SK-N-SH (cell line): Measurements from ENCODE around the gene BIRC7. TPM values are rescaled to one million over a fixed set of nuclear protein-coding genes. Genes with fewer than 3 reads are reported as not detected.

Experiments
- CTCF ChIA-PET: fragments of 300-600, 350-600 bp; formaldehyde crosslinking; extraction: SDS; loops from one replicate; lab custom pipeline; 2021; lab: Yijun Ruan, JAX
- POLR2A ChIA-PET: fragments of 350-600 bp; sonication (Branson Sonifier 250); formaldehyde crosslinking; extraction: SDS; loops from one replicate; lab custom pipeline; 2020; ENCODE audit warnings: antibody characterized with exemption, inconsistent platforms; lab: Yijun Ruan, JAX
- DNase-seq: peaks from one replicate; pipeline ENCODE4 v3.0.0; 2012
- H2AFZ ChIP-seq: fragments of 200-600 bp; sonication (generic); 2 replicates; pipeline ENCODE4 v1.8.1; 2016; ENCODE audit warnings: antibody characterized with exemption, mild to moderate bottlenecking, low read depth
- H3F3A ChIP-seq: fragments of 200-600 bp; sonication (generic); replicated peaks from 2 replicates; pipeline ENCODE3; 2016; ENCODE audit warnings: antibody characterized with exemption, mild to moderate bottlenecking; ENCODE audit not compliant: insufficient read depth
- H3K27ac ChIP-seq, 2 experiments: fragments of 200-500 bp in 1 of 2; fragments of 200-600 bp in 1 of 2; sonication (Bioruptor generic) in 1 of 2; sonication (generic), shearing (Covaris generic) in 1 of 2; 2 replicates each; pipeline versions ENCODE4 v1.5.1 to v1.6.1; 2014 to 2016; ENCODE audit warnings: low read depth in 2 of 2, inconsistent platforms in 1 of 2, low read length in 1 of 2, mild to moderate bottlenecking in 1 of 2, mixed read lengths in 1 of 2
- H3K27me3 ChIP-seq: fragments of 200-600 bp; sonication (generic), shearing (Covaris generic); 2 replicates; pipeline ENCODE4 v1.6.1; 2016; ENCODE audit warnings: mixed run types; ENCODE audit not compliant: insufficient read depth
- H3K36me3 ChIP-seq, 2 experiments: fragments of 200-500 bp in 1 of 2; fragments of 200-600 bp in 1 of 2; sonication (Bioruptor generic) in 1 of 2; sonication (generic) in 1 of 2; replicated peaks in 1 of 2; 2 replicates each; pipeline versions ENCODE3 to v1.5.1; 2014 to 2016; ENCODE audit warnings: low read length in 1 of 2, mild to moderate bottlenecking in 1 of 2; ENCODE audit not compliant: insufficient read depth in 2 of 2, control insufficient read depth in 1 of 2
- H3K4me1 ChIP-seq, 2 experiments: fragments of 200-500 bp in 1 of 2; fragments of 200-600 bp in 1 of 2; sonication (Bioruptor generic) in 1 of 2; sonication (generic), shearing (Covaris generic) in 1 of 2; 2 replicates each; pipeline versions ENCODE4 v1.5.1 to v1.6.1; 2014 to 2016; ENCODE audit warnings: low read depth in 1 of 2, low read length in 1 of 2, mixed run types in 1 of 2; ENCODE audit not compliant: insufficient read depth in 2 of 2, control insufficient read depth in 1 of 2
- H3K4me2 ChIP-seq: fragments of 200-600 bp; sonication (generic), shearing (Covaris generic); 2 replicates; pipeline ENCODE4 v1.6.1; 2017; ENCODE audit warnings: mixed run types
- H3K4me3 ChIP-seq, 2 experiments: fragments of 200-500 bp in 1 of 2; fragments of 200-600 bp in 1 of 2; sonication (Bioruptor generic) in 1 of 2; sonication (generic), shearing (Covaris generic) in 1 of 2; 2 replicates each; pipeline versions ENCODE4 v1.5.1 to v1.8.1; 2014 to 2016; ENCODE audit warnings: low read depth in 2 of 2, inconsistent platforms in 1 of 2, low read length in 1 of 2, mild to moderate bottlenecking in 1 of 2, mixed read lengths in 1 of 2, moderate library complexity in 1 of 2
- H3K79me2 ChIP-seq: fragments of 200-600 bp; sonication (generic); 2 replicates; pipeline ENCODE4 v1.8.1; 2017; ENCODE audit warnings: mild to moderate bottlenecking; ENCODE audit not compliant: insufficient read depth
- H3K9ac ChIP-seq: fragments of 200-600 bp; sonication (generic); 2 replicates; pipeline ENCODE4 v1.6.1; 2017; ENCODE audit warnings: mixed run types
- H3K9me2 ChIP-seq: fragments of 200-600 bp; sonication (generic); 2 replicates; pipeline ENCODE4 v1.6.1; 2017; ENCODE audit warnings: mixed run types
- H3K9me3 ChIP-seq: fragments of 200-600 bp; sonication (generic); 2 replicates; pipeline ENCODE4 v1.6.1; 2017; ENCODE audit warnings: mixed run types, mild to moderate bottlenecking, moderate library complexity
- H4K20me1 ChIP-seq: fragments of 200-600 bp; sonication (generic); 2 replicates; pipeline ENCODE4 v1.6.1; 2017; ENCODE audit warnings: mild to moderate bottlenecking, mixed run types; ENCODE audit not compliant: insufficient read depth
- CHD2 ChIP-seq: fragments of 150-350 bp; IDR thresholded peaks from 2 replicates; pipeline ENCODE4 v1.6.1; 2018; ENCODE audit warnings: low read length; ENCODE audit not compliant: partially characterized antibody
- ELF1 ChIP-seq: IDR thresholded peaks from 2 replicates; pipeline ENCODE4 v1.4.0; 2012
- FOSL2 ChIP-seq: IDR thresholded peaks from 2 replicates; pipeline ENCODE4 v1.4.0; 2012; ENCODE audit warnings: low read depth, mild to moderate bottlenecking, moderate library complexity, borderline replicate concordance
- FOXJ3 ChIP-seq: sonication (generic); formaldehyde crosslinking; IDR thresholded peaks from 2 replicates; pipeline ENCODE4 v1.5.1; 2020; ENCODE audit warnings: mild to moderate bottlenecking, missing genetic modification reagents
- FOXM1 ChIP-seq: IDR thresholded peaks from 2 replicates; pipeline ENCODE4 v1.4.0; 2012; ENCODE audit warnings: low read depth, mild to moderate bottlenecking
- GABPA ChIP-seq: IDR thresholded peaks from 2 replicates; pipeline ENCODE4 v1.4.0; 2012; ENCODE audit warnings: low read depth, mild to moderate bottlenecking
- IRF3 ChIP-seq: fragments of 150-350 bp; IDR thresholded peaks from 2 replicates; pipeline ENCODE4 v1.6.1; 2016; ENCODE audit warnings: mild to moderate bottlenecking, low read depth, low read length
- JUND ChIP-seq: IDR thresholded peaks from 2 replicates; pipeline ENCODE4 v1.4.0; 2012
- MAX ChIP-seq: IDR thresholded peaks from 2 replicates; pipeline ENCODE4 v1.4.0; 2012; ENCODE audit warnings: low read depth
- NFIC ChIP-seq: IDR thresholded peaks from 2 replicates; pipeline ENCODE4 v1.4.0; 2012; ENCODE audit warnings: borderline replicate concordance
- NRF1 ChIP-seq: IDR thresholded peaks from 2 replicates; pipeline ENCODE4 v1.6.1; 2012; ENCODE audit warnings: low read depth, mild to moderate bottlenecking, low read length
- PBX3 ChIP-seq: IDR thresholded peaks from 2 replicates; pipeline ENCODE4; 2012
- REST ChIP-seq: IDR thresholded peaks from 2 replicates; pipeline ENCODE4 v1.6.1; 2012; ENCODE audit warnings: mild to moderate bottlenecking, low read depth, low read length, moderate library complexity
- RXRA ChIP-seq: IDR thresholded peaks from 2 replicates; pipeline ENCODE4 v1.4.0; 2012; ENCODE audit warnings: low read depth, mild to moderate bottlenecking, borderline replicate concordance
- SIN3A ChIP-seq: IDR thresholded peaks from 2 replicates; pipeline ENCODE4 v1.6.1; 2012; ENCODE audit warnings: low read depth, mild to moderate bottlenecking, low read length, moderate library complexity, borderline replicate concordance
- SMC3 ChIP-seq: IDR thresholded peaks from 2 replicates; pipeline ENCODE4 v1.6.1; 2012; ENCODE audit warnings: low read depth, low read length, improper control_type of control experiment
- TCF12 ChIP-seq: IDR thresholded peaks from 2 replicates; pipeline ENCODE4 v1.4.0; 2012
- TEAD4 ChIP-seq: IDR thresholded peaks from 2 replicates; pipeline ENCODE4 v1.4.0; 2012; ENCODE audit warnings: mild to moderate bottlenecking, borderline replicate concordance; ENCODE audit not compliant: insufficient read depth
- YY1 ChIP-seq: IDR thresholded peaks from 2 replicates; pipeline ENCODE4 v1.4.0; 2012; ENCODE audit warnings: low read depth, mild to moderate bottlenecking
- ZBTB33 ChIP-seq: IDR thresholded peaks from 2 replicates; pipeline ENCODE4 v1.4.0; 2012; ENCODE audit warnings: low read depth, borderline replicate concordance
- WGBS: methylation state at CpG from one replicate; pipeline ENCODE4 v1.1.6; 2017; ENCODE audit warnings: low lambda C conversion rate; 5-methylcytosine and 5-hydroxymethylcytosine counted together
- polyA plus RNA-seq, 3 experiments: library from polyadenylated mRNA; depleted of rRNA; stranded (reverse); fragments of >200 nt; gene quantifications; 2 replicates each; pipeline ENCODE4 v1.2.3, GENCODE V29; 2012

BIRC7 gene
- polyA plus RNA-seq, 1 of the 3 experiments (the other 2 are of a cell fraction): not detected

GRCh38 chr20:63225082-63225454, 10.6 kb upstream of the BIRC7 start:
- no peak overlapping the region for H3K27ac ChIP-seq
- no peak for DNase-seq
- no peaks in the 10 kb centered on the region for H4K20me1 ChIP-seq
- ChIA-PET CTCF (interaction anchor here (0.9 to 5.2 kb wide), 12 partner anchors 12 to 156 kb away, joined by 4 to 168 read pairs (median 37); partner anchors contain the start of genes ARFGAP1, BIRC7, COL20A1 and NKAIN4), POLR2A (no interaction called here)
- TF ChIP-seq ZBTB33 (no peak), FOXM1 (no peak), SMC3 (no peak), GABPA (no peak), PBX3 (no peak), IRF3 (no peak), TEAD4 (no peak), NRF1 (no peak), REST (no peak), FOSL2 (no peak), RXRA (no peak), FOXJ3 (CRISPR knock-in tag) (no peak), TCF12 (no peak), CHD2 (no peak), ELF1 (no peak), SIN3A (no peak), MAX (no peak), YY1 (no peak), JUND (no peak), NFIC (no peak)
- no peaks in the 10 kb centered on the region for H3K79me2 ChIP-seq
- no peak overlapping the region for H3K4me3 ChIP-seq
- H3K27me3 ChIP-seq: 0 out of 2 replicates have a peak, but pooled peaks cover 6% of the 10 kb centered on the region
- H3K9ac ChIP-seq: no peak overlapping the region
- 63% methylated on average over 7 of the region's 7 CpGs for WGBS
- no peaks in the 10 kb centered on the region for H3K9me3 ChIP-seq
- H3K9me2 ChIP-seq: no peaks in the 10 kb centered on the region
- no peak overlapping the region for H2AFZ ChIP-seq
- H3K4me1 ChIP-seq: peaks cover 0 to 17% of the 10 kb centered on the region in 2 experiments; a peak in 1 of 4 replicates
- no peaks in the 10 kb centered on the region for H3K36me3 ChIP-seq
- no peak overlapping the region for H3K4me2 ChIP-seq
- no peaks in the 10 kb centered on the region for H3F3A ChIP-seq
